Naive thymus-derived CD8-positive, alpha-beta T cell (primary cell): Measurements from ENCODE around the gene STYXL1. TPM values are rescaled to one million over a fixed set of nuclear protein-coding genes. Genes with fewer than 3 reads are reported as not detected.
"Not testable (repeated sequence)": the region's sequence is repeated elsewhere in the genome, so short reads cannot be mapped to it uniquely, and the experiment has no call there.

Source experiments
- ATAC-seq, 2 donors: fragments of 150-1000 bp; cut with Tn5 transposase in 1 of 2; sonication (Bioruptor Pico), chemical (Tn5 transposase) in 1 of 2; 1 replicate in 1 of 2; 2 replicates in 1 of 2; pipeline ENCODE4 v1.10.0; 2021; ENCODE audit warnings: mild to moderate bottlenecking in 2 of 2, moderate library complexity in 2 of 2
- POLR2A ChIA-PET: fragments of 350-600 bp; sonication (Branson Sonifier 250); formaldehyde crosslinking; loops from one replicate; lab custom pipeline; 2021; ENCODE audit warnings: antibody characterized with exemption; lab: Charles Lee
- DNase-seq, 10 donors: peaks; one replicate each; pipeline versions ENCODE4 v3.0.0 to v3.0.0-alpha.2; 2020 to 2022
- H3K27ac Mint-ChIP-seq, 10 donors: one replicate each; pipeline ENCODE4 v1.8.0; 2020 to 2022; ENCODE audit warnings: mild to moderate bottlenecking in 10 of 10, mixed read lengths in 10 of 10, moderate library complexity in 4 of 10, inconsistent platforms in 1 of 10
- H3K27me3 Mint-ChIP-seq, 5 donors: one replicate each; pipeline ENCODE4 v1.8.0; 2021 to 2022; ENCODE audit warnings: mixed read lengths in 5 of 5
- H3K36me3 Mint-ChIP-seq, 3 donors: one replicate each; pipeline ENCODE4 v1.8.0; 2020 to 2022; ENCODE audit warnings: mixed read lengths in 3 of 3, mild to moderate bottlenecking in 2 of 3, inconsistent platforms in 1 of 3
- H3K4me1 Mint-ChIP-seq, 4 donors: one replicate each; pipeline ENCODE4 v1.8.0; 2021 to 2022; ENCODE audit warnings: mixed read lengths in 4 of 4
- H3K4me3 Mint-ChIP-seq, 10 donors: one replicate each; pipeline ENCODE4 v1.8.0; 2020 to 2022; ENCODE audit warnings: mild to moderate bottlenecking in 10 of 10, mixed read lengths in 10 of 10, moderate library complexity in 6 of 10, inconsistent platforms in 1 of 10
- H3K9me3 Mint-ChIP-seq, 9 donors: one replicate each; pipeline ENCODE4 v1.8.0; 2020 to 2022; ENCODE audit warnings: mixed read lengths in 9 of 9, mild to moderate bottlenecking in 3 of 9, inconsistent platforms in 1 of 9, moderate library complexity in 1 of 9
- polyA plus RNA-seq, 3 donors: library from polyadenylated mRNA; unstranded; fragments of 300-500 nt; fragmentation: Illumina TruSeq; gene quantifications; one replicate each; pipeline ENCODE4 v1.2.3, GENCODE V29; 2021
- total RNA-seq, 8 experiments: library from RNA in 2 of 8; stranded (reverse) in 2 of 8; gene quantifications; one replicate each; pipeline ENCODE4 v1.2.3 and lab custom pipeline; 2021 to 2026

The STYXL1 gene
- total and polyA plus RNA-seq, 5 experiments from 2014 or later: 21.8 to 61.9 (median 52.7) TPM

DNA sequence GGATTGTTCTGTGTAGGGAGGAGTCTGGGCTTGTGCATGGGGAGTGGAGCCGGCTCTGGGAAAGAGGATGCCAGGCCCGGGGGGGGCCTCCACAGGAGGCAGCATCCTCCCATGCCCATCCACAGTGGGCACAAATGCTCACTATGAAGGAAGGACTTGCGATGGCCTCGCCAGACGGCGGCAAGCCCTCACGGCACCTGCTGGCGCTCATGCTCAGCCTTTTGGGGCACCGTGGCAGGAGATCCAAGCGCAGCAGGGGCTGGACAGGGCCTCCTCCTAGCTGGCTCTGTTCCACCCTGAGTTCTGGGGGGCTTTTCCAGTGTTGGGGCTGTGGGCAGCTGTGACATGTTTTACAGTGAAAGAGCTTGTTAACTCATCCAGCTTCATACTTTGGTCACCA, 15.3 kb upstream of the STYXL1 start:
- Mint-ChIP-seq H3K27ac (peak overlapping the region in 2 of 10 donors; percentile 21 to 52), H3K4me3 (no peak overlapping the region), H3K27me3 (no peaks in the 10 kb centered on the region), H3K9me3 (no peaks in the 10 kb centered on the region), H3K4me1 (no peaks in the 10 kb centered on the region), H3K36me3 (peaks cover 0 to 88% (median 29%) of the 10 kb centered on the region in 3 donors)
- ATAC-seq: no peak
- POLR2A ChIA-PET: no interaction called here
- no peak for DNase-seq

DNA sequence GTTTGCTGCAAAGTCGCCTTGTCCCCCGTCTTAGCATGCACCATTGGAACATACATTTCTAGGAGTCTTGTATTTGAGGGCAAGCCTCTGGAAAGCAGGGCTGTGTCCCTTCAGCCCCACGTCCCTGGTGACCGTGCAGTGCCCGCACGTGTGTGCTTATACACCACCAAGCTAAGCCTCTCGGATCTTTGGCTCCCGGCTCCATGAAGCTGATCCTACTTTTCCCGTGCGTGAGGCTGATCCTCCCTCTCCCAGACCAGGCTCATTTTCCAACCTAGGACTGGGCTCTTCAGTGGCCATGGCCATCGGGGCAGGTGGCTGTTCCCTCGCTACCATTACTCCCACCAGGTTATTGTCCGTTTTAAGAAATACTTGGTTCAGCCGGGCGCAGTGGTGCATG, 14.5 kb upstream of the STYXL1 start:
- Mint-ChIP-seq H3K9me3 (no peaks in the 10 kb centered on the region), H3K4me1 (peaks cover 0 to 2% (median 0%) of the 10 kb centered on the region in 4 donors), H3K27ac (peak overlapping the region in 2 of 10 donors; percentile 27 to 50), H3K4me3 (no peak overlapping the region), H3K36me3 (peaks cover 0 to 96% (median 29%) of the 10 kb centered on the region in 3 donors), H3K27me3 (no peaks in the 10 kb centered on the region)
- POLR2A ChIA-PET: no interaction called here
- DNase-seq: no peak
- ATAC-seq: no peak

DNA sequence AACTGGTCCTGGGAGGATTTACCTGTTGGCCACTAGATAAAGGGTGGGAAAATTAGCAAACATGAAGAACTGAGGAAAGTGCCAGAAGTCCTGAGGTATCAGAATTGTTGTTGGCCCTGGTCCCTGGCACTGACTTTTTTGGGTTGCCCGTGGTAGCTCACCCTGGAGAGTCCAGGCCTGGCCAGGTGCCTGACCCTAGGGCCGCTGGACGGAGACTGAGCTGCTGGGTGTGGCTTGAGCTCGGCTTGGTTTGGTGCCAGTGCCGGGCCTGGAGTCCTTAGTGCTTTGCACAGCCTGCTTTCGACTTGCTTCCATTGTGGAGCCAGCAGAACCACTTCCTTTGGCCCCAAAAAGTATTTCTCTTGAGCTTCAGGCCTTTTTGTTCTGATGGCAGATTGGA, 13.0 kb upstream of the STYXL1 start:
- Mint-ChIP-seq H3K27me3 (no peaks in the 10 kb centered on the region), H3K4me1 (peaks cover 0 to 2% (median 0%) of the 10 kb centered on the region in 4 donors), H3K9me3 (no peaks in the 10 kb centered on the region), H3K27ac (no peak overlapping the region), H3K4me3 (no peak overlapping the region), H3K36me3 (peaks cover 0 to 98% (median 21%) of the 10 kb centered on the region in 3 donors)
- DNase-seq (no peak), ATAC-seq (no peak)
- POLR2A ChIA-PET: interaction anchor here (0.5 to 0.7 kb wide), 2 partner anchors 14 to 217 kb away, joined by 3 read pairs; no protein-coding TSS in a partner anchor

DNA sequence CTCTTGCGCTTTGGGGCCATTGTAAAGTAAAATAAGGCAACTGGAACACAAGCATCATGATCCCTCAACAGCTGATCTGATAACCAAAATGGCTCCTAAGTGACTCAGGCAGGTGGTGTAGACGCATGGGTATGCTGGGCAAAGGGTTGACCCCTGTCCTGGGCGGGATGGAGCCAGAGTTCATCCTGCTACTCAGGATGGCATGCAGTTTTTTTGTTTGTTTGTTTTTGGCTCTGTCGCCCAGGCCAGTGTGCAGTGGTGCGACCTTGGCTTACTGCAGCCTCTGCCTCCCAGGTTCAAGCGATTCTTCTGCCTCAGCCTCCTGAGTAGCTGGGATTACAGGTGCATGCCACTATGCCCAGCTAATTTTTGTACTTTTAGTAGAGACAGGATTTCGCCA, 10.9 kb upstream of the STYXL1 start:
- H3K27me3 Mint-ChIP-seq, H3K9me3 Mint-ChIP-seq, ATAC-seq: not testable (repeated sequence)

DNA sequence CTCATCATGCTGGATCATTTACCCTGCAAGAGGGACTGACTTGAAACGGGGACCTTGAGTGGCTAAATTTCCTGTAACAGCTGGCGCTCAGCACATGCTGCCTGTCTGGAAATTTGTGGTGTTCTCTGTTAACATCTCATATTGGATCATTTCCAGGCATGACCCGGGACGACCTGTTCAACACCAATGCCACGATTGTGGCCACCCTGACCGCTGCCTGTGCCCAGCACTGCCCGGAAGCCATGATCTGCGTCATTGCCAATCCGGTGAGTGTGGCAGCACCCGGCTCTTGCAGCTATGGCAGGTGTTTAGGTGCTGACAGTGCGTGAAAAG, 10.0 kb upstream of the STYXL1 start:
- Mint-ChIP-seq H3K27ac (peak overlapping the region in 1 of 10 donors; percentile 56), H3K9me3 (no peaks in the 10 kb centered on the region), H3K4me3 (no peak overlapping the region), H3K27me3 (no peaks in the 10 kb centered on the region), H3K4me1 (peaks cover 3 to 15% (median 5%) of the 10 kb centered on the region in 4 donors), H3K36me3 (peaks cover 0 to 92% (median 9%) of the 10 kb centered on the region in 3 donors)
- ATAC-seq (no peak), DNase-seq (no peak)
- POLR2A ChIA-PET: no interaction called here

More for the DNA sequence above, 10.9 kb upstream of the STYXL1 start:
- POLR2A ChIA-PET, H3K27ac Mint-ChIP-seq, H3K4me1 Mint-ChIP-seq, H3K4me3 Mint-ChIP-seq, DNase-seq: not testable (repeated sequence)
- H3K36me3 Mint-ChIP-seq: peaks cover 0 to 94% (median 9%) of the 10 kb centered on the region in 3 donors

DNA sequence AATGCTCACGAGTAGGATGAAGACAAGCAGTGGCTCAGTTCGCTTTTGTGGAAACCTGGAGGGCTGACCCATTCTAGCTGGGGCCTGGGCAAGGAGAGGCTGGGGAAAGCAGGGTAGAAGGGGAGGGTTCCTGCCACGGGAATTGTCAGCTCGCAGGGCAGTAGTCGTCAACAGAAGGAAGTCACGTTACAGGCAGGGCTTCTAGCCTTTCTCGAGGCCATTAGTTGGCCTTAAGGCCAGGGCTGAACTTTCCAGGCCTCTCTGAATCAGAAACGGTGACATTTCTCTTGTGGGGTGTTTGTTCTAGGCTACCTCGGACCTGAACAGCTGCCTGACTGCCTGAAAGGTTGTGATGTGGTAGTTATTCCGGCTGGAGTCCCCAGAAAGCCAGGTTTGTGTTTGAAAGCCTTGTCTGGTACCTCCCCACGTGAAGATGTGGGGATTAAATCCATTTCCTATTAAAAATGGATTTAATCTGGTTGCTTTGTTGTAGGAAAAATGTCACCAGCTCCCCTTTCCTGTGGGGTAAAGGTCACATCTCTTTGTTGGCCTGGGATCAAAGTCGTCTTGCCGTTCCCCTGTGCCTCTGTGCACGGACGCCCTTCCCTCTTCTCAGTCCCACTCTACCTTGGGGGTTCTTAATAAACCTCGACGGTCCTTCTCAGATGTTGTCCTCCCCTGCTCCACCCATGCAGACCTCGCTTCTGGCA, 9.5 kb upstream of the STYXL1 start:
- POLR2A ChIA-PET: no interaction called here
- Mint-ChIP-seq H3K9me3 (no peaks in the 10 kb centered on the region), H3K36me3 (peaks cover 0 to 92% (median 9%) of the 10 kb centered on the region in 3 donors), H3K4me3 (peak overlapping the region in 1 of 10 donors; percentile 34), H3K27ac (peak overlapping the region in 1 of 10 donors; percentile 56), H3K27me3 (no peaks in the 10 kb centered on the region), H3K4me1 (peaks cover 3 to 17% (median 8%) of the 10 kb centered on the region in 4 donors)
- DNase-seq: no peak
- no peak for ATAC-seq

DNA sequence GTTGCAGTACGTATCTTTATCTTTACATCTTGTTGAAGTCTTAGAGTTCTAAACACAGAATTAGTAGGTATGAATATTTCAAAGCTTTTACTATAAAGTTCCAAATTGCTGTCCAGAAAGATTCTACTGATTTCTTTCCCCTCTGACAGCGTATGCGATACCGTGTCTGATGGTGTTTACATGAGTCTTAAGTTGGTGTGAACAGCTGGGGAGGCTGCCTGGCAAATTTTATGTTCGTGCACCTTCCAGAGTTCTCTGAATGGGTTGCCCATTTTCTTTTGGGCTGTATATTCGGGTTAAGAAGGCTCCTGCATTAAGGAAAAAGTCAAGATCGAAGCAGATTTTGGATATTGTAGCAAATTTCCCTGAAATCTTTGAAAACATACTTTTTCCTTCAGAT, 8.4 kb upstream of the STYXL1 start:
- POLR2A ChIA-PET: no interaction called here
- peaks cover 6 to 25% (median 14%) of the 10 kb centered on the region in 4 donors for H3K4me1 Mint-ChIP-seq
- no peak for DNase-seq
- H3K36me3 Mint-ChIP-seq: peaks cover 0 to 88% (median 9%) of the 10 kb centered on the region in 3 donors
- H3K9me3 Mint-ChIP-seq: no peaks in the 10 kb centered on the region
- no peak for ATAC-seq
- no peaks in the 10 kb centered on the region for H3K27me3 Mint-ChIP-seq
- H3K4me3 Mint-ChIP-seq: no peak overlapping the region
- H3K27ac Mint-ChIP-seq: no peak overlapping the region

DNA sequence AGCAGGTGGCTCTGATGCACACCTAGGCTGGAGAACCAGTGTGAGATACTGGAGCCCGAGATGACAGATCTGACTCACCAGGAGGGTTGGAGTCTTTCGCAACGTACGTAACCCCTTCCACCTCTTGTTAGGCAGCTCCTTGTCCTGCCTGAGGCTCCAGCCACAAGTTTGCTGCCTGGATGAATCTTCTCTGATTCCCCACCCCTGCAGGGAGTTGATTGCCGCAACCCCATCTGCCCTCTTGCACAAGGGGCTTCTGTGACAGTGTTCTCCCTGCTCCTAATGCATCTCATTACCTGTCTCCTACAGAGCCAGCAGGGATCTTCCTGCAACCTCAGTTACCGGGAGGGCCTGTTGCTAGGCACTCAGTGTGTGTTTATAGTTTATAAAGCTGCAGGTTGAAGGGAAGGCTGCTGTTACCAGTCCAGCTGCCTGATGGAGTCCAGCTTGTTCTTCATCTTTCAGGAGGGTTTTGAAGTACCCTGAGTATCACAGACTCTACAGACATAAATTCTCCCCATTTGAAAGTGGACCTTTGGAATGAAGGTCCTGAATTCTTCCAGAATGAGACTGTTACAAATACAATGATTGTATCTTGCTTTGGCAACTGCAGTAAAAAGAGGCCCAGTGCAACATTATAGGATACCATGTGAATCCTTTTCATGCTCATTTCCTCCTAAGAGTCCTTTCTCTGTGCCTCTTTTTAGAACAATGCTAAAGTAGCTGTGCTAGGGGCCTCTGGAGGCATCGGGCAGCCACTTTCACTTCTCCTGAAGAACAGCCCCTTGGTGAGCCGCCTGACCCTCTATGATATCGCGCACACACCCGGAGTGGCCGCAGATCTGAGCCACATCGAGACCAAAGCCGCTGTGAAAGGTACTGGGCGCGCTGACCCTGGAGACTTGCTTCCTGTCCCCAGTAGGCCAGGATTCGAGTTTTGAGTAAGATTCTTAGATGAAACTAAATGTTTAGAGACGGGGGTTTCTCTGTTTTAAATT, 6.6 kb upstream of the STYXL1 start:
- Mint-ChIP-seq H3K36me3 (peaks cover 0 to 75% (median 0%) of the 10 kb centered on the region in 3 donors), H3K4me1 (peaks cover 13 to 40% (median 28%) of the 10 kb centered on the region in 4 donors), H3K4me3 (no peak overlapping the region), H3K27me3 (no peaks in the 10 kb centered on the region), H3K27ac (peak overlapping the region in 3 of 10 donors; percentile 22 to 52 (median 43)), H3K9me3 (no peaks in the 10 kb centered on the region)
- ATAC-seq: no peak
- no peak for DNase-seq
- POLR2A ChIA-PET: interaction anchor here (0.6 kb wide), 1 partner anchor 179 kb away, joined by 3 read pairs; no protein-coding TSS in a partner anchor

DNA sequence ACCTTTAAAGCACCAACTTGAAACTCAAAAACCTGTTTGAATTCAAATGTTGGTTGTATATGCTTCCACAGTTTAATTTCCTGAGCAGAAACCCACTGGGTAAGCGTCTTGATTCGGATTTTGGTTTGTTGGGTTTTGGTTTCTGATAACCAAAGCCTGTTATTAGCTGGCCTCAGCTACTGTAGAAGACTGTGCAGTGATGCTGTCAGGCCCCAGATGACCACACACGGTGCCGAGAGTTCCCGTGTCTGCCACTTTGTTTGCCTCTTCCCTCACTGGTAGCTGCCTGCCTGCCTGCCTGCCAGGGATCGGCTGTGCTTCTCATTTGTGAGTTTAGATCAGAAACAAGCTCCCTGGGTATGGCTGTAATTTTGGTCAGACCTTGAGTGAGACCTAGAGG, 5.7 kb upstream of the STYXL1 start:
- no peak for ATAC-seq
- Mint-ChIP-seq H3K4me3 (no peak overlapping the region), H3K27ac (no peak overlapping the region), H3K27me3 (no peaks in the 10 kb centered on the region), H3K9me3 (no peaks in the 10 kb centered on the region), H3K4me1 (peaks cover 17 to 49% (median 36%) of the 10 kb centered on the region in 4 donors), H3K36me3 (peaks cover 0 to 65% (median 0%) of the 10 kb centered on the region in 3 donors)
- DNase-seq: no peak
- POLR2A ChIA-PET: no interaction called here

DNA sequence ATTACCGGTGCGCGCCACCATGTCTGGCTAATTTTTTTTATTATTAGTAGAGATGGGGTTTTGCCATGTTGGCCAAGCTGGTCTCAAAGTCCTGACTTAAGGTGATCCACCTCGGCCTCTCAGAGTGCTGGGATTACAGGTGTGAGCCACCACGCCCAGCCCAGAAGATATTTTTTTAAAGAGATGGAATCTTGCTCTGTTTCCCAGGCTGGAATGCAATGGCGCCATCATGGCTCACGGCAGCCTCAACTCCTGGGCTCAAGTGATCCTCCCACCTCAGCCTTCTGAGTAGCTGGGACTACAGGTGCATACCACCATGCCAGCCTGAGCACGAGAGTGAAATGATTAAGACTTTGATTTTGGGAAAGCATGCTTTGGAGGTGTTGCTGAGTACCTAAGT, 4.9 kb upstream of the STYXL1 start:
- H3K27me3 Mint-ChIP-seq, ATAC-seq, H3K4me3 Mint-ChIP-seq, DNase-seq, H3K9me3 Mint-ChIP-seq: not testable (repeated sequence)
- Mint-ChIP-seq H3K36me3 (peaks cover 0 to 57% (median 0%) of the 10 kb centered on the region in 3 donors), H3K4me1 (peaks cover 20 to 51% (median 40%) of the 10 kb centered on the region in 4 donors), H3K27ac (peak overlapping the region in 4 of 10 donors; percentile 2 to 44 (median 8))
- POLR2A ChIA-PET: interaction anchor here (0.6 kb wide), 1 partner anchor 27 kb away, joined by 6 read pairs; no protein-coding TSS in a partner anchor

DNA sequence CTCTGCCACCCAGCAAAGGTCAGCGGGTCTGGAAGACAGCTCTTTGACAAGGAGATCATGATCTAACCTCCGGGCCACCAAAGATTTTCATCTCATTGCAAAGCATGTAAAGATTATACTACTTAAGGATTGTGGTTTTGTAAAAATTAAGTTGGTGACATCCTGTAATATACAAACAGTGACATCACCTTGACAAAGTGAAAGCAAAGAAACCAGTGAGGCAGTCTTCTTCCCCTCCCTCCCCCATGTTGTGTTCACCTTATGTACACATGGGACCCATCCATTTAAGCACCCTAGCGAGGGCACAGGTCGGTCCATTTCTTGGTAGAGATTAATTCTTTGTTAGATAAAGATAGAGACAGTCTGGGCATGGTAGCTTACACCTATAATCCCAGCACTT, 4.0 kb upstream of the STYXL1 start:
- ATAC-seq (peak in 1 of 2 donors; percentile 24), DNase-seq (peak in 3 of 10 donors; percentile 4 to 25 (median 12))
- no peaks in the 10 kb centered on the region for H3K9me3 Mint-ChIP-seq
- peak overlapping the region in 7 of 10 donors; percentile 29 to 79 (median 36) for H3K27ac Mint-ChIP-seq
- H3K4me1 Mint-ChIP-seq: peaks cover 20 to 52% (median 43%) of the 10 kb centered on the region in 4 donors
- peaks cover 0 to 49% (median 0%) of the 10 kb centered on the region in 3 donors for H3K36me3 Mint-ChIP-seq
- H3K27me3 Mint-ChIP-seq: no peaks in the 10 kb centered on the region
- POLR2A ChIA-PET: interaction anchor here (0.6 kb wide), 1 partner anchor 26 kb away, joined by 6 read pairs; no protein-coding TSS in a partner anchor
- peak overlapping the region in 2 of 10 donors; percentile 1 to 54 for H3K4me3 Mint-ChIP-seq

DNA sequence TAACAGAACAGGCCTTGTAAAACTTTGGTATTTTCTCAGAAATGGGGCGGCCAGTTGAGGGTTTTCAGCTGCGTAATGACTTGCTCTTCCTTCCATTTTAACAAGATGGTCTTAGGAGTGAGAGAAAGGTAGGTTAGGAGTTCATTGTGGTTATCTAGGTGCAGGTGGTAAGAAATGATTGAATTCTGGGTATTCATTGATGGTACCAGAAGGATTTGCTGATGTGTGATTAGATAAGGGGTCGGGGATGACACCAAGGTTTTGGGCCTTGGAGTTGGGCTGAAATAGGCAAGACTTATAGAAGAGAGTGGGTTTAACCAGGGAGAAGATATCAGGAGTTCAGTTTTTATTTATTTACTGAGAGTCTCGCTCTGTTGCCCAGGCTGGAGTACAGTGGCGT, 2.7 kb upstream of the STYXL1 start:
- ATAC-seq (no peak), DNase-seq (no peak)
- Mint-ChIP-seq H3K36me3 (peaks cover 0 to 37% (median 0%) of the 10 kb centered on the region in 3 donors), H3K4me1 (peaks cover 20 to 58% (median 49%) of the 10 kb centered on the region in 4 donors), H3K9me3 (no peaks in the 10 kb centered on the region), H3K4me3 (peak overlapping the region in 6 of 10 donors; percentile 12 to 42 (median 20)), H3K27ac (peak overlapping the region in 7 of 10 donors; percentile 3 to 83 (median 44)), H3K27me3 (no peaks in the 10 kb centered on the region)
- POLR2A ChIA-PET: interaction anchor here (0.6 kb wide), 1 partner anchor 87 kb away, joined by 3 read pairs; no protein-coding TSS in a partner anchor
